Stimulated activated naive CD8-positive, alpha-beta T cell treated with anti-CD3 and anti-CD28 coated beads, Interleukin-15, Interleukin-2, amounts not matched to agents 100 U/mL and 50 U/mL, for 24 hours (primary cell): ENCODE data around the gene KCNIP4.
"Not testable (repeated sequence)": the region's sequence is repeated elsewhere in the genome, so short reads cannot be mapped to it uniquely, and the experiment has no call there.

Source experiments
- ATAC-seq: fragments of 150-1000 bp; cut with Tn5 transposase; one replicate; pipeline ENCODE4 v1.10.0; 2021
- DNase-seq: peaks from one replicate; pipeline ENCODE4 v3.0.0; 2021

Gene KCNIP4

GRCh38 chr4:21948347-21949072 is at the start of gene KCNIP4:
Gene KCNIP4 (minus strand): TSS chr4:21948772.
- DNase-seq (no peak), ATAC-seq (peak; percentile 19)

- DNase-seq, ATAC-seq: not testable (repeated sequence)
Measured at GRCh38 chr4:21996618-21997017, 48.0 kb upstream of the KCNIP4 start.

DNA sequence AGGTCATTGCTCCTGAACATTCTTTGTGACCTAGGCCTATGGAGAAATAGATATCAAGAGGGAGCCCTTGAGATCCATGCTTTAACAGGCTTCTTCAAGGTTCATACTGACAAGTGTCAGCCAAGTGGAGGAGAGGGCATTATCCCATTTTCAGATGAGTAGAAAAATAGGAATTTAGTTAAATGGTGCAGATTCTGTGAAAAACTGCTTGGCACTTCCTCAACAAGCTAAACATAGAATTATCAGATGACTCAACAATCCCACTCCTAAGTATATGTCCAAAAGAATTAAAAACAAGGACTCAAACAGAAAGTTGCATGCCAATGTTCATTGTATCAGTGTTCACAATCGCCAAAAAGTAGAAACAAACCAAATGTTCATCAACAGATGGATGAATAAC is 43.8 kb upstream of the KCNIP4 start:
- DNase-seq (no peak), ATAC-seq (no peak)

DNA sequence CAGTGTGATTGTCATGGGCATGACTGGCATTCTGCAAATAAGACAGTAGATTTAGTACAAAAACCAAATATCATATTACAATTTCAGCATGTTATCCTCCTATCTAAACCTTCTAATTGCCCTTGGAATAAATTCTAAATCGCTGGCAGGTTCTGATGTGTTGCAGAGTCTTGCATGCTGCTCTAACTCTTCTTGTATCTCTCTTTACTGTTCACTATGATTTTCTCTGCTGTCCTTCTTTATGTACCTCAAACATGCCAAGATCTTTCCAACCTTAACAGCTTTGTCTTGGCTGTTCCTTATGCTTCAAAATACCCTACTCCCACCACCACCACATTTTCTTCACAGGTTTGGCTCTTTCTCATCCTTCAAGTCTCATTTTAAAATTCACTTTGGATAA is 43.0 kb upstream of the KCNIP4 start:
- no peak for DNase-seq
- no peak for ATAC-seq

DNA sequence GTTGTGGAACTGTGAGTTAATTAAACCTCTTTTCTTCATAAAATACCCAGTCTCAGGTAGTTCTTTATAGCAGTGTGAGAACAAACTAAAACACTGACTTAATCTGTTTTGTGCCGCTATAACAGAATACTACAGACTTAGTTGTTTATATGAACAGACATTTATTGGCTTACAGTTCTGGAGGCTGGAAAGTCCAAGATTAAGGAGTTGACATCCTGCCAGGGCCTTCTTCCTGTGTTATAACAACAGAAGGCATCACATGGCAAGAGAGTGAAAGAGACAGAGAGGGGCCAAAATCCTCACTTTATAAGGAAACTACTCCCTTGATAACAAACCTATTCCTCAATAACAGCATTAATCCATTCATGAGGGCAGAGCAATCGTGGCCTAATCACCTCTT is 42.5 kb upstream of the KCNIP4 start:
- ATAC-seq = no peak
- DNase-seq = no peak

- no peak for DNase-seq
- ATAC-seq = no peak
Measured at GRCh38 chr4:21989351-21989750, 40.8 kb upstream of the KCNIP4 start.

GRCh38 chr4:21986307-21986706 is 37.7 kb upstream of the KCNIP4 start:
- DNase-seq (no peak), ATAC-seq (no peak)

DNA sequence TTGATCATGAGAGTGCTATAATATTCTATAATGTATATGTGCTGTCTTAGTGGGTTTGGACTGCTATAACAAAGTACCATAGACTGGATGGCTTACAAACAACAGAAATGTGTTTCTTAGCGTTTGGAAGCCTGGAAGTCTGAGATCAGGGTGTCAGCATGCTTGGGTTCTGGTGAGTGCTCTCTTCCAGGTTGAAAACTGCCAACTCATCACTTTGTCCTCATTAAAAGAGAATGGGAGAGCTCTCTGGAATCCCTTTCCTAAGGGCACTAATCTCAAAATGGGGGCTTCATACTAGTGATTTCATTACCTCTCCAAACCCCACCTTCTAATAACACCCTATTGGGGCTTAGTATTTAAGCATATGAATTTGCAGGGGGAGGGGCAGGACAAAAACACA is 33.5 kb upstream of the KCNIP4 start:
- ATAC-seq (no peak), DNase-seq (no peak)

GRCh38 chr4:21979196-21979595 is 30.6 kb upstream of the KCNIP4 start:
- DNase-seq = no peak
- no peak for ATAC-seq

- no peak for DNase-seq
- ATAC-seq = no peak
Measured at GRCh38 chr4:21976166-21976565, 27.6 kb upstream of the KCNIP4 start.

GRCh38 chr4:21973850-21974249 is 25.3 kb upstream of the KCNIP4 start:
- ATAC-seq (no peak), DNase-seq (no peak)

DNA sequence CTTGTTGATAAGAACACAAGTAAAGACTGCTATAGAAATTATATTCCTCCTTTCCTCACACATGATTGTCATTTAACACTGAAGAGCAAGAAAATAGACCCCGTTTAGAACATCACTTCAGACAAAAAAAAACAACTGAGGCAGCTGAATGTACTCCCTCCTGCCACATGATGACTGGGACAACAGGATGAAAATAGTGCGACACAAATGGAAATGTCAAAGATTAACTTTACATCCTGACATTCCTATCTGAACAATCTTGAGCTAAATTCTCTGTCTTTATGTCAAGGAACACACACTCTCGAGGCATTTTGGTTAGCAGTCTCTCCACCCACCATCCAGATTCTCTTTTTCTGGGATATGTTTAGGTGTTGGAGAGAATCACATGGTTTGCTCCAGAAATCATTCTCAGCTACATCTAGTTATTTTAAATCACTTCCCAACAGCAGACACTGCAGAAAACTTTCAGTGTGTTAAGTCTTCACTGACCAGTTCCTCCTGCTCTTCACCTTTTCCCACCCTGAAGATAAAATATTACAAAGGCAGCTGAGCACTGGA is 16.3 kb upstream of the KCNIP4 start:
- DNase-seq = no peak
- ATAC-seq = no peak

GRCh38 chr4:21962691-21963090 is 14.1 kb upstream of the KCNIP4 start:
- no peak for DNase-seq

DNA sequence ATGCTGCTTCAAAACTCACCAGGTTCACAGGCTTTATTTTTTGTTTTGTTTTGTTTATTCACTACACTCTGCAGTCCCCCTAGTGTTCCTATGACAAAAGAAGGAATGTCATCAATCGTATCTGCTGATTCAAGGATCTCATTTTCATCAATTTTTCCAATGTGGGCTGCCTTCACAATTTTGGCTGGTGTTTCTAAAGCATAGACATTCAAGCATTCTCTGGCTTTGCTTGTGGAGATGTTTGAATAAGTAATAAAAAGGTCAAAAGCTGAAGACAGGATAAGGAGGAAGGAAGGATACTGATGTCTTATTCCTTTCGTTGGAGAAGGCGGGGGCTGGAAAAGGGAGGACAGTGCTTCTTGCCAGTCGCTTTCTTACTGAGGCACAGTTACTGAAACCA is 12.2 kb upstream of the KCNIP4 start:
- no peak for DNase-seq
- no peak for ATAC-seq

More at GRCh38 chr4:21962691-21963090, 14.1 kb upstream of the KCNIP4 start:
- ATAC-seq = no peak

DNA sequence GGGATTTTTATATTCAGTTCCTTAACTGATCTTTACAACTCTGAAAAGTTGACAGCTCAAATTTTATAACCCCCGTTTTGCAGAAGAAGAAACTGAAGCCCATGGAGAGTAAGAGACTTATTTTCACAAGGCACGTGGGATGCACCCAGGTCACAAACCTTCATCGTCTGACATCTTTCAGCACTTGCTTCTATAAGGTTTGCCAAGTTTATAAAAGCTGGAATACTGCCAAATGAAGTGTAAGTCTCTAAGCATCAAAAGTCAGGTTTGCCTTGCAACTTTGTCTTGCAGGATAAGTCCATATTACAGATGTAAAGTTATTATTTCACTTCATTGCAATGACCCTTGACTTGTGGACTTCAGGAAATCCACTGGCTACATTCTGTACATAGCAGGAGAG is 6.3 kb upstream of the KCNIP4 start:
- DNase-seq (no peak), ATAC-seq (no peak)

DNA sequence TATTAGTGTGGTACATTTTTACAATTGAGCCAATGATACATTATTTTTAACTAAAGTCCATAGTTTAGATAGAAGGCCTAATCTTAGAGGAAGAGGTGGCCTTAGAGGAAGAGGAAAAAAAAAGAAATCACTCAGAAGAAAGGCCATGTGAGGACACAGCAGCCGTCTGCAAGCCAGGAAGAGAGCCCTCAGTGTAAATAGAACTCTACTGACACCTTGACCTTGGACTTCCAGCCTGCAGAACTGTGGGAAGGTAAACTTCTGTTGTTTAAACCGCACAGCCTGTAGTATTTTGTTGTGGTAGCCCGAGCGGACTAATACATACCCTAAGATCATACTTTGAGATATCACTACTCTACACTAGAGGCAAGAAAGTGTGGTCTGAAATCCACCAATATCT is 5.1 kb upstream of the KCNIP4 start:
- DNase-seq (no peak), ATAC-seq (no peak)

- DNase-seq (no peak), ATAC-seq (no peak)
Measured at GRCh38 chr4:21952549-21952948, 4.0 kb upstream of the KCNIP4 start.

- ATAC-seq (no peak), DNase-seq (no peak)
Measured at GRCh38 chr4:21949073-21949457, 493 bp upstream of the KCNIP4 start.

- ATAC-seq (no peak), DNase-seq (no peak)
Measured at GRCh38 chr4:21947791-21948346, 703 bp downstream of the KCNIP4 start.

GRCh38 chr4:21946858-21947257 is 1.7 kb downstream of the KCNIP4 start:
- ATAC-seq (no peak), DNase-seq (no peak)

GRCh38 chr4:21921526-21922180 is 26.9 kb downstream of the KCNIP4 start:
- DNase-seq (no peak), ATAC-seq (no peak)

DNA sequence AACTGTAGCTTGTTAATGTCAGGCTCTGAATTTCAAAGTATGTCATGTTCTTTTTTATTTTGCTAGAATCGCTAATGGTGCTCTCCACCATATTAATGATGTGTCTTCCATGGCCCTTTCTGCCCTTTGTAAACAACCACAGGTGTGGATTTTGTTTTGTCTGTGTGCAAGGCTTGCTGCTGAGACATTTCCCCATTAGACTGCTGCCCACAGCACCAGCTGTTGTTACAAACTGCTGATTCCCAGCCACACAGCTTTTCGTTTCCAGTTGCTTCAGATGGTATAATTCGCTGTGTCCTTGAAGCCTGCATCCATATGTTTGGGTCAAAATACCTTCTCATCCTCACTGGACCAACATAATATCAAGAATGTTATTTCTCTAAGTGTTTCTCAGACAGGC is 32.8 kb downstream of the KCNIP4 start:
- DNase-seq = no peak
- ATAC-seq = no peak

GRCh38 chr4:21901831-21902230 is 46.7 kb downstream of the KCNIP4 start:
- DNase-seq (no peak), ATAC-seq (no peak)
